Activated CD8-positive, alpha-beta T cell treated with anti-CD3 and anti-CD28 coated beads for 36 hours (primary cell): ENCODE measurements around the gene GRIN1. TPM values are rescaled to one million over a fixed set of nuclear protein-coding genes. Genes with fewer than 3 reads are reported as not detected.

Experiments
- ATAC-seq: fragments of 200-7000 bp; cut with Tn5 transposase; one replicate; pipeline ENCODE4 v1.10.0; 2021; ENCODE audit warnings: mild to moderate bottlenecking, moderate library complexity
- CTCF ChIA-PET: fragments of 350-600 bp; sonication (Branson Sonifier 250); formaldehyde crosslinking; loops from one replicate; lab custom pipeline; 2021; ENCODE audit warnings: antibody characterized with exemption; lab: Charles Lee
- POLR2A ChIA-PET: fragments of 350-600 bp; sonication (Branson Sonifier 250); formaldehyde crosslinking; loops from one replicate; lab custom pipeline; 2021; ENCODE audit warnings: antibody characterized with exemption; lab: Charles Lee
- DNase-seq: peaks from one replicate; pipeline ENCODE4 v3.0.0-alpha.2; 2020
- H3K27ac Mint-ChIP-seq: one replicate; pipeline ENCODE4 v1.8.0; 2021; ENCODE audit warnings: mild to moderate bottlenecking, mixed read lengths
- H3K27me3 Mint-ChIP-seq: one replicate; pipeline ENCODE4 v1.8.0; 2021; ENCODE audit warnings: mixed read lengths
- H3K36me3 Mint-ChIP-seq: one replicate; pipeline ENCODE4 v1.8.0; 2021; ENCODE audit warnings: low read depth, mixed read lengths
- H3K4me1 Mint-ChIP-seq: one replicate; pipeline ENCODE4 v1.8.0; 2021; ENCODE audit warnings: low read depth, mixed read lengths
- H3K4me3 Mint-ChIP-seq: one replicate; pipeline ENCODE4 v1.8.0; 2021; ENCODE audit warnings: mild to moderate bottlenecking, moderate library complexity, mixed read lengths
- H3K9me3 Mint-ChIP-seq: one replicate; pipeline ENCODE4 v1.8.0; 2021; ENCODE audit warnings: mixed read lengths
- CTCF ChIP-seq: fragments of 200-600 bp; IDR thresholded peaks from one replicate; pipeline ENCODE4 v1.8.0; 2022; ENCODE audit warnings: antibody characterized with exemption, mild to moderate bottlenecking
- intact Hi-C: fragments of 100-400 bp; cut with micrococcal nuclease; formaldehyde crosslinking; loops from one replicate; pipeline ENCODE4 v1.10.0; 2022
- microRNA-seq: library from miRNA; unstranded; fragments of <30 nt; microRNA quantifications from one replicate; pipeline ENCODE4 v1.2.0, GENCODE V29; 2022; ENCODE audit warnings: borderline microRNAs expressed, borderline replicate concordance
- total RNA-seq, 2 experiments: library from RNA; stranded (reverse); gene quantifications; one replicate each; pipeline ENCODE4 v1.2.3, GENCODE V29; 2021

The GRIN1 gene
- total RNA-seq, 2 experiments from 2014 or later: not detected

- Mint-ChIP-seq H3K4me3 (no peak overlapping the region), H3K27ac (no peak overlapping the region), H3K36me3 (no peaks in the 10 kb centered on the region), H3K4me1 (no peaks in the 10 kb centered on the region), H3K27me3 (no peaks in the 10 kb centered on the region), H3K9me3 (no peaks in the 10 kb centered on the region)
- POLR2A ChIA-PET: interaction anchor here (0.7 to 7.1 kb wide), 3 partner anchors 8 to 27 kb away, joined by 3 to 44 read pairs (median 6); partner anchors contain the start of genes ANAPC2, NDOR1 and TMEM203
- CTCF ChIA-PET: interaction anchor here (0.9 kb wide), 1 partner anchor 21 kb away, joined by 3 read pairs; no protein-coding TSS in a partner anchor
- intact Hi-C loops: no loop called here
- ATAC-seq (no peak), DNase-seq (no peak)
- no peak for TF ChIP-seq CTCF
Observed at GRCh38 chr9:137215196-137215986, 76.4 kb downstream of the GRIN1 start.

- ATAC-seq (no peak), DNase-seq (no peak)
- ChIA-PET CTCF (interaction anchor here (0.8 to 1.3 kb wide), 2 partner anchors 8 to 20 kb away, joined by 3 read pairs; no protein-coding TSS in a partner anchor), POLR2A (interaction anchor here (0.7 to 7.1 kb wide), 3 partner anchors 11 to 87 kb away, joined by 3 to 44 read pairs (median 4); partner anchors contain the start of genes ANAPC2, NDOR1 and TMEM203)
- H3K36me3 Mint-ChIP-seq: no peaks in the 10 kb centered on the region
- no peak for TF ChIP-seq CTCF
- intact Hi-C loops: no loop called here
- no peaks in the 10 kb centered on the region for H3K27me3 Mint-ChIP-seq
- no peaks in the 10 kb centered on the region for H3K9me3 Mint-ChIP-seq
- H3K4me1 Mint-ChIP-seq: peaks cover 2% of the 10 kb centered on the region
- H3K27ac Mint-ChIP-seq: no peak overlapping the region
- H3K4me3 Mint-ChIP-seq: no peak overlapping the region
Observed at GRCh38 chr9:137216188-137216965, 77.4 kb downstream of the GRIN1 start.

- ATAC-seq (no peak), DNase-seq (no peak)
- ChIA-PET CTCF (interaction anchor here (0.9 to 1.3 kb wide), 2 partner anchors 9 to 28 kb away, joined by 3 read pairs; no protein-coding TSS in a partner anchor), POLR2A (interaction anchor here (7.1 kb wide), 1 partner anchor 12 kb away, joined by 44 read pairs; the partner anchor contains the start of genes NDOR1 and TMEM203)
- Mint-ChIP-seq H3K27me3 (no peaks in the 10 kb centered on the region), H3K4me3 (no peak overlapping the region), H3K9me3 (no peaks in the 10 kb centered on the region), H3K4me1 (peaks cover 2% of the 10 kb centered on the region), H3K27ac (no peak overlapping the region), H3K36me3 (no peaks in the 10 kb centered on the region)
- intact Hi-C loops: no loop called here
- no peak for TF ChIP-seq CTCF
Observed at GRCh38 chr9:137217276-137218211, 78.6 kb downstream of the GRIN1 start.

- ATAC-seq (no peak), DNase-seq (no peak)
- Mint-ChIP-seq H3K9me3 (no peaks in the 10 kb centered on the region), H3K4me3 (no peak overlapping the region), H3K36me3 (no peaks in the 10 kb centered on the region), H3K27ac (no peak overlapping the region), H3K27me3 (no peaks in the 10 kb centered on the region), H3K4me1 (peaks cover 4% of the 10 kb centered on the region)
- ChIA-PET CTCF (interaction anchor here (0.9 kb wide), 1 partner anchor 29 kb away, joined by 3 read pairs; no protein-coding TSS in a partner anchor), POLR2A (interaction anchor here (2.8 to 7.1 kb wide), 2 partner anchors 8 to 12 kb away, joined by 9 to 44 read pairs; partner anchors contain the start of genes NDOR1 and TMEM203)
- TF ChIP-seq CTCF: no peak
- intact Hi-C loops: no loop called here
Observed at GRCh38 chr9:137218212-137218753, 79.3 kb downstream of the GRIN1 start.

Small RNA genes lying within 50 kb of the gene (microRNA-seq; reads per million reads assigned to microRNA genes)
- gene MIR3621: not detected

Other genes starting within 250 kb of the GRIN1 start
- 10 to 100 TPM; 53.4 to 54.0 TPM for gene FBXW5, start 194.4 kb upstream of the GRIN1 start, total RNA-seq
- under 1 TPM in 1 of 2 experiments, not detected in 1; 0.83 TPM for gene C8G, start 193.9 kb upstream of the GRIN1 start, total RNA-seq
- 1 to 10 TPM; 1.3 to 2.1 TPM for gene LCN12, start 186.9 kb upstream of the GRIN1 start, total RNA-seq
- not detected for gene PTGDS, start 161.7 kb upstream of the GRIN1 start, total RNA-seq
- not detected for gene LCNL1, start 156.2 kb upstream of the GRIN1 start, total RNA-seq
- gene PAXX, start 146.7 kb upstream of the GRIN1 start, total RNA-seq: 10 to 100 TPM; 60.5 to 61.8 TPM
- gene CLIC3, start 142.6 kb upstream of the GRIN1 start, total RNA-seq: not detected
- 10 to 100 TPM; 11.8 to 16.2 TPM for gene ABCA2, start 110.9 kb upstream of the GRIN1 start, total RNA-seq
- under 1 TPM in 1 of 2 experiments, not detected in 1; 0.09 TPM for gene FUT7, start 107.1 kb upstream of the GRIN1 start, total RNA-seq
- gene NPDC1, start 93.0 kb upstream of the GRIN1 start, total RNA-seq: 10 to 100 TPM; 18.2 to 21.2 TPM
- not detected for gene ENTPD2, start 85.1 kb upstream of the GRIN1 start, total RNA-seq
- 10 to 100 TPM; 13.5 to 13.7 TPM for gene SAPCD2, start 68.6 kb upstream of the GRIN1 start, total RNA-seq
- 10 to 100 TPM; 49.8 to 50.1 TPM for gene UAP1L1, start 61.6 kb upstream of the GRIN1 start, total RNA-seq
- gene MAN1B1, start 52.2 kb upstream of the GRIN1 start, total RNA-seq: 10 to 100 TPM; 31.1 to 33.2 TPM
- gene DPP7, start 24.4 kb upstream of the GRIN1 start, total RNA-seq: 100 to 1,000 TPM; 222 to 227 TPM
- gene LRRC26, start 30.9 kb downstream of the GRIN1 start, total RNA-seq: not detected
- not detected for gene TMEM210, start 32.9 kb downstream of the GRIN1 start, total RNA-seq
- gene ANAPC2, start 49.4 kb downstream of the GRIN1 start, total RNA-seq: 10 to 100 TPM; 38.6 to 39.6 TPM
- 10 to 100 TPM; 53.3 to 58.4 TPM for gene SSNA1, start 49.5 kb downstream of the GRIN1 start, total RNA-seq
- gene TPRN, start 61.6 kb downstream of the GRIN1 start, total RNA-seq: 1 to 10 TPM; 5.7 to 6.6 TPM
- gene TMEM203, start 66.5 kb downstream of the GRIN1 start, total RNA-seq: 10 to 100 TPM; 29.4 to 29.9 TPM
- gene NDOR1, start 66.5 kb downstream of the GRIN1 start, total RNA-seq: 10 to 100 TPM; 29.5 to 30.7 TPM
- 10 to 100 TPM in 1 of 2 experiments, 1 to 10 TPM in 1; 8.0 to 10.4 TPM for gene RNF208, start 83.1 kb downstream of the GRIN1 start, total RNA-seq
- gene CYSRT1, start 86.0 kb downstream of the GRIN1 start, total RNA-seq: under 1 TPM in 1 of 2 experiments, not detected in 1; 0.34 TPM
- gene RNF224, start 88.3 kb downstream of the GRIN1 start, total RNA-seq: not detected
- gene SLC34A3, start 91.7 kb downstream of the GRIN1 start, total RNA-seq: not detected
- 100 to 1,000 TPM; 228 to 230 TPM for gene TUBB4B, start 102.1 kb downstream of the GRIN1 start, total RNA-seq
- gene STPG3, start 112.1 kb downstream of the GRIN1 start, total RNA-seq: not detected
- 10 to 100 TPM; 50.9 to 54.3 TPM for gene NELFB, start 116.2 kb downstream of the GRIN1 start, total RNA-seq
- gene TOR4A, start 138.6 kb downstream of the GRIN1 start, total RNA-seq: 1 to 10 TPM; 2.9 to 3.0 TPM
- 1 to 10 TPM; 3.3 to 4.4 TPM for gene NRARP, start 163.1 kb downstream of the GRIN1 start, total RNA-seq